CD14-positive monocyte (primary cell): Measurements from ENCODE around the gene PXDN. TPM values are rescaled to one million over a fixed set of nuclear protein-coding genes. Genes with fewer than 3 reads are reported as not detected.

Source experiments
- DNase-seq, 3 donors: peaks; one replicate each; pipeline ENCODE4 v3.0.0-alpha.2; 2011 to 2022
- H2AFZ ChIP-seq: 2 replicates; pipeline ENCODE4 v1.6.0; 2012; ENCODE audit warnings: mild to moderate bottlenecking, low read depth, low read length, inconsistent platforms; ENCODE audit not compliant: insufficient read depth, poor library complexity, severe bottlenecking
- H3K27ac ChIP-seq, 2 donors: 1 replicate in 1 of 2; 2 replicates in 1 of 2; pipeline ENCODE4 v1.5.1; 2012 to 2013; ENCODE audit warnings: low read length in 2 of 2, control low read depth in 1 of 2, inconsistent platforms in 1 of 2, low read depth in 1 of 2, mild to moderate bottlenecking in 1 of 2
- H3K27me3 ChIP-seq, 2 donors: one replicate each; pipeline versions ENCODE4 v1.6.0 to v1.6.1; 2011 to 2013; ENCODE audit warnings: low read length in 2 of 2; ENCODE audit not compliant: control insufficient read depth in 2 of 2, insufficient read depth in 2 of 2
- H3K36me3 ChIP-seq, 2 donors: replicated peaks in 1 of 2; 1 replicate in 1 of 2; 2 replicates in 1 of 2; pipeline versions ENCODE4 v1.5.1 to v1.6.1; 2012 to 2013; ENCODE audit warnings: low read length in 2 of 2, control low read depth in 1 of 2, inconsistent platforms in 1 of 2, mild to moderate bottlenecking in 1 of 2; ENCODE audit not compliant: insufficient read depth in 2 of 2, control insufficient read depth in 1 of 2
- H3K4me1 ChIP-seq, 2 donors: 1 replicate in 1 of 2; 2 replicates in 1 of 2; pipeline versions ENCODE4 v1.5.1 to v1.6.1; 2012 to 2013; ENCODE audit warnings: low read length in 2 of 2, control low read depth in 1 of 2, inconsistent platforms in 1 of 2, mild to moderate bottlenecking in 1 of 2, moderate library complexity in 1 of 2; ENCODE audit not compliant: insufficient read depth in 2 of 2, control insufficient read depth in 1 of 2
- H3K4me2 ChIP-seq: replicated peaks from 2 replicates; pipeline ENCODE3; 2012; ENCODE audit warnings: low read length, moderate library complexity, mild to moderate bottlenecking; ENCODE audit not compliant: poor library complexity, severe bottlenecking; ENCODE audit errors: extremely low read depth
- H3K4me3 ChIP-seq, 3 experiments: fragments of 200-600 bp in 1 of 3; sonication (generic) in 1 of 3; replicated peaks in 1 of 3; 1 replicate in 2 of 3; 2 replicates in 1 of 3; pipeline ENCODE4 v1.5.1; 2011 to 2013; ENCODE audit warnings: low read length in 3 of 3, mild to moderate bottlenecking in 3 of 3, control low read depth in 2 of 3, low read depth in 2 of 3, inconsistent platforms in 1 of 3, moderate library complexity in 1 of 3
- H3K79me2 ChIP-seq: 2 replicates; pipeline ENCODE4 v1.6.0; 2012; ENCODE audit warnings: mild to moderate bottlenecking, control low read depth, inconsistent platforms, low read length, moderate library complexity; ENCODE audit not compliant: insufficient read depth
- H3K9ac ChIP-seq: 2 replicates; pipeline ENCODE4 v1.6.0; 2017; ENCODE audit warnings: low read length, mild to moderate bottlenecking; ENCODE audit not compliant: insufficient read depth, poor library complexity, severe bottlenecking
- H3K9me3 ChIP-seq, 2 donors: replicated peaks in 1 of 2; 1 replicate in 1 of 2; 2 replicates in 1 of 2; pipeline versions ENCODE4 v1.5.1 to v1.6.1; 2012 to 2013; ENCODE audit warnings: low read length in 2 of 2, control low read depth in 1 of 2; ENCODE audit not compliant: control insufficient read depth in 1 of 2, insufficient read depth in 1 of 2
- H4K20me1 ChIP-seq: 2 replicates; pipeline ENCODE4 v1.6.0; 2012; ENCODE audit warnings: mild to moderate bottlenecking, low read length, control low read depth, moderate library complexity; ENCODE audit not compliant: insufficient read depth
- H3K27ac Mint-ChIP-seq, 7 donors: one replicate each; pipeline ENCODE4 v1.8.0; 2020; ENCODE audit warnings: mild to moderate bottlenecking in 7 of 7, mixed read lengths in 7 of 7, moderate library complexity in 6 of 7, inconsistent platforms in 2 of 7
- H3K27me3 Mint-ChIP-seq, 3 donors: one replicate each; pipeline ENCODE4 v1.8.0; 2021 to 2022; ENCODE audit warnings: low read depth in 3 of 3, mild to moderate bottlenecking in 3 of 3, mixed read lengths in 3 of 3, moderate library complexity in 3 of 3, inconsistent platforms in 1 of 3
- H3K36me3 Mint-ChIP-seq, 2 donors: one replicate each; pipeline ENCODE4 v1.8.0; 2020; ENCODE audit warnings: mixed read lengths in 2 of 2, inconsistent platforms in 1 of 2, mild to moderate bottlenecking in 1 of 2
- H3K4me1 Mint-ChIP-seq: one replicate; pipeline ENCODE4 v1.8.0; 2020; ENCODE audit warnings: mild to moderate bottlenecking, mixed read lengths
- H3K4me3 Mint-ChIP-seq, 2 donors: one replicate each; pipeline ENCODE4 v1.8.0; 2020; ENCODE audit warnings: mild to moderate bottlenecking in 2 of 2, mixed read lengths in 2 of 2, moderate library complexity in 1 of 2
- H3K9me3 Mint-ChIP-seq, 7 donors: one replicate each; pipeline ENCODE4 v1.8.0; 2020 to 2022; ENCODE audit warnings: mixed read lengths in 7 of 7, mild to moderate bottlenecking in 6 of 7, moderate library complexity in 6 of 7, inconsistent platforms in 2 of 7
- CTCF ChIP-seq: fragments of 200-600 bp; IDR thresholded peaks from one replicate; pipeline ENCODE4 v1.8.0; 2022; ENCODE audit warnings: antibody characterized with exemption, mild to moderate bottlenecking
- WGBS: methylation state at CpG from one replicate; pipeline ENCODE4 v1.1.5; 2013; ENCODE audit warnings: missing lambda C conversion rate; ENCODE audit not compliant: insufficient coverage; 5-methylcytosine and 5-hydroxymethylcytosine counted together
- intact Hi-C, 2 donors: fragments of 100-400 bp; cut with micrococcal nuclease; formaldehyde crosslinking; loops; one replicate each; pipeline versions ENCODE4 v1.15.0 to v1.15.1; 2023
- polyA plus RNA-seq, 3 donors: library from polyadenylated mRNA; depleted of rRNA in 1 of 3; unstranded in 2 of 3; stranded (reverse) in 1 of 3; fragments of 300-500 nt in 2 of 3; fragments of >200 nt in 1 of 3; fragmentation: Illumina TruSeq in 2 of 3; gene quantifications; 1 replicate in 2 of 3; 2 replicates in 1 of 3; pipeline ENCODE4 v1.2.3, GENCODE V29; 2012 to 2021

The PXDN gene
- polyA plus RNA-seq, 3 donors, result not detected

GRCh38 chr2:1644427-1644826 lies 99.9 kb downstream of the PXDN start:
- H3K4me3 ChIP-seq, result no peak overlapping the region
- intact Hi-C loops, result no loop called here
- no peaks in the 10 kb centered on the region for H3K4me1 ChIP-seq
- H3K36me3 Mint-ChIP-seq, result no peaks in the 10 kb centered on the region
- TF ChIP-seq CTCF, result no peak
- no peak overlapping the region for H3K27ac ChIP-seq
- no peak overlapping the region for H3K27ac Mint-ChIP-seq
- H2AFZ ChIP-seq, result no peak overlapping the region
- H3K4me1 Mint-ChIP-seq, result no peaks in the 10 kb centered on the region
- H3K4me2 ChIP-seq, result no peak overlapping the region
- no peaks in the 10 kb centered on the region for H3K36me3 ChIP-seq
- no peak overlapping the region for H3K4me3 Mint-ChIP-seq
- no peaks in the 10 kb centered on the region for H3K79me2 ChIP-seq
- no peak overlapping the region for H3K9ac ChIP-seq
- no peaks in the 10 kb centered on the region for H3K27me3 Mint-ChIP-seq
- H3K9me3 Mint-ChIP-seq, result peaks cover 7 to 16% (median 13%) of the 10 kb centered on the region in 7 donors
- WGBS, result 84% methylated on average over 8 of the region's 14 CpGs
- peaks cover 0 to 14% of the 10 kb centered on the region in 2 donors for H3K9me3 ChIP-seq
- H4K20me1 ChIP-seq, result no peaks in the 10 kb centered on the region
- no peaks in the 10 kb centered on the region for H3K27me3 ChIP-seq
- no peak for DNase-seq

GRCh38 chr2:1642993-1643619 lies 101.2 kb downstream of the PXDN start:
- Mint-ChIP-seq H3K27me3 (no peaks in the 10 kb centered on the region), H3K27ac (no peak overlapping the region), H3K4me3 (no peak overlapping the region), H3K9me3 (peaks cover 0 to 3% (median 1%) of the 10 kb centered on the region in 7 donors), H3K36me3 (no peaks in the 10 kb centered on the region), H3K4me1 (no peaks in the 10 kb centered on the region)
- Histone ChIP-seq H3K27ac (no peak overlapping the region), H4K20me1 (no peaks in the 10 kb centered on the region), H3K4me2 (no peak overlapping the region), H3K9ac (no peak overlapping the region), H3K27me3 (no peaks in the 10 kb centered on the region), H3K79me2 (no peaks in the 10 kb centered on the region), H3K9me3 (peaks cover 0 to 3% of the 10 kb centered on the region in 2 donors), H3K4me1 (no peaks in the 10 kb centered on the region), H2AFZ (no peak overlapping the region), H3K36me3 (no peaks in the 10 kb centered on the region), H3K4me3 (no peak overlapping the region)
- 93% methylated on average over 16 of the region's 19 CpGs for WGBS
- DNase-seq, result no peak
- intact Hi-C loops, result no loop called here
- TF ChIP-seq CTCF, result no peak
